ENCODE results near the gene GEMIN7. TPM values are rescaled to one million over a fixed set of nuclear protein-coding genes. Genes with fewer than 3 reads are reported as not detected.

GEMIN7 gene
- total and polyA plus RNA-seq, 4 experiments from 2014 or later, result 15.9 to 75.3 (median 26.2) TPM

DNA sequence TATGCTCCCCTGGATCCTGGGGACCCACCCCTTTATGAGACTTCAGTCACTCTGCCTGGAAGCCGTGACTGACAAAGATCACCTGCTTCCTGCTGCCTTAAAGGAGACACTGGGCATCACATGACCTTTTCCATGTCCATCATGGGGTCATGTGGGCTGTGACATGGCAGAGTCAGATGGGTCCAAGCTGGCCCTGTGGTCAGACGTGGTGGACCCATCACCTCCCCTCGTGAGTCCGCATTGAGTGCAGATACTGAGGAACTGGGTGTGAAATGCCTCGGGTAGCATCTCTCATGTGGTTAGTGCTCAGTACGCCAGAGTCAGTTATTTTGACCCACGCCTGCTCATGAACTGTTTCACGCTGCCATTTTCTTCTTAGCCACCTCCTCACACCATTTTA lies 54.6 kb downstream of the GEMIN7 start:
- Histone ChIP-seq H3K4me1 (ENCODE audit: insufficient read depth, low read length) (no peaks in the 10 kb centered on the region), H3K36me3 (ENCODE audit: insufficient read depth, low read length) (no peaks in the 10 kb centered on the region), H3K27ac (ENCODE audit: low read depth, low read length) (no peak overlapping the region), H3K4me3 (ENCODE audit: low read length in 2 of 2) (no peak overlapping the region), H3K9me3 (ENCODE audit: control insufficient read depth in 1 of 2, low read length in 2 of 2) (no peaks in the 10 kb centered on the region), H3K27me3 (ENCODE audit: insufficient read depth, low read length) (no peaks in the 10 kb centered on the region)
- POLR2A ChIA-PET (ENCODE audit: partially characterized antibody), result interaction anchor here (1.2 kb wide), 1 partner anchor 19 kb away, joined by 4 read pairs; no protein-coding TSS in a partner anchor
- CTCF ChIA-PET (ENCODE audit: partially characterized antibody), result no interaction called here
- Mint-ChIP-seq H3K36me3 (no peaks in the 10 kb centered on the region), H3K27me3 (no peaks in the 10 kb centered on the region), H3K9me3 (no peaks in the 10 kb centered on the region), H3K4me1 (peaks cover 3 to 10% (median 4%) of the 10 kb centered on the region in 4 donors), H3K27ac (no peak overlapping the region), H3K4me3 (no peak overlapping the region)
- peak in 1 of 5 donors; percentile 2 for DNase-seq
- intact Hi-C loops (cut with micrococcal nuclease), result no loop called here

GRCh38 chr19:45135176-45135885 lies 56.3 kb downstream of the GEMIN7 start:
- no peak overlapping the region for H3K4me3 ChIP-seq (ENCODE audit: low read length in 2 of 2)
- POLR2A ChIA-PET (ENCODE audit: partially characterized antibody), result no interaction called here

GRCh38 chr19:45136507-45137178 lies 57.6 kb downstream of the GEMIN7 start:
- H3K36me3 ChIP-seq (ENCODE audit: insufficient read depth, low read length), result no peaks in the 10 kb centered on the region
- intact Hi-C loops (cut with micrococcal nuclease), result no loop called here
- no peaks in the 10 kb centered on the region for H3K27me3 ChIP-seq (ENCODE audit: insufficient read depth, low read length)
- ChIA-PET POLR2A (ENCODE audit: partially characterized antibody) (no interaction called here), CTCF (ENCODE audit: partially characterized antibody) (interaction anchor here (2.2 kb wide), 1 partner anchor 11 kb away, joined by 9 read pairs; no protein-coding TSS in a partner anchor)
- no peak overlapping the region for H3K4me3 ChIP-seq (ENCODE audit: low read length in 2 of 2)
- Mint-ChIP-seq H3K9me3 (no peaks in the 10 kb centered on the region), H3K4me1 (peaks cover 2 to 10% (median 4%) of the 10 kb centered on the region in 4 donors), H3K36me3 (peaks cover 0 to 4% of the 10 kb centered on the region in 2 donors), H3K27ac (no peak overlapping the region), H3K4me3 (no peak overlapping the region), H3K27me3 (no peaks in the 10 kb centered on the region)
- DNase-seq, result peak in 1 of 5 donors; percentile 16
- H3K9me3 ChIP-seq (ENCODE audit: control insufficient read depth in 1 of 2, low read length in 2 of 2), result no peaks in the 10 kb centered on the region
- no peaks in the 10 kb centered on the region for H3K4me1 ChIP-seq (ENCODE audit: insufficient read depth, low read length)
- no peak overlapping the region for H3K27ac ChIP-seq (ENCODE audit: low read depth, low read length)

More at GRCh38 chr19:45135176-45135885, 56.3 kb downstream of the GEMIN7 start:
- Histone ChIP-seq H3K36me3 (ENCODE audit: insufficient read depth, low read length) (no peaks in the 10 kb centered on the region), H3K27me3 (ENCODE audit: insufficient read depth, low read length) (no peaks in the 10 kb centered on the region), H3K9me3 (ENCODE audit: control insufficient read depth in 1 of 2, low read length in 2 of 2) (no peaks in the 10 kb centered on the region), H3K27ac (ENCODE audit: low read depth, low read length) (no peak overlapping the region), H3K4me1 (ENCODE audit: insufficient read depth, low read length) (no peaks in the 10 kb centered on the region)
- Mint-ChIP-seq H3K27ac (peak overlapping the region in 1 of 7 donors; percentile 27), H3K36me3 (no peaks in the 10 kb centered on the region), H3K4me3 (no peak overlapping the region), H3K9me3 (no peaks in the 10 kb centered on the region), H3K4me1 (peaks cover 3 to 10% (median 4%) of the 10 kb centered on the region in 4 donors), H3K27me3 (no peaks in the 10 kb centered on the region)
- CTCF ChIA-PET (ENCODE audit: partially characterized antibody), result interaction anchor here (2.2 kb wide), 1 partner anchor 10 kb away, joined by 9 read pairs; no protein-coding TSS in a partner anchor
- DNase-seq, result peak in 1 of 5 donors; percentile 29
- intact Hi-C loops (cut with micrococcal nuclease), result no loop called here

- H3K9me3 Mint-ChIP-seq, result no peaks in the 10 kb centered on the region
- ChIA-PET CTCF (ENCODE audit: partially characterized antibody) (interaction anchor here (2.2 kb wide), 1 partner anchor 12 kb away, joined by 9 read pairs; no protein-coding TSS in a partner anchor), POLR2A (ENCODE audit: partially characterized antibody) (no interaction called here)
- H3K27me3 Mint-ChIP-seq, result no peaks in the 10 kb centered on the region
- peaks cover 0 to 5% (median 4%) of the 10 kb centered on the region in 4 donors for H3K4me1 Mint-ChIP-seq
- H3K27me3 ChIP-seq (ENCODE audit: insufficient read depth, low read length), result no peaks in the 10 kb centered on the region
- no peaks in the 10 kb centered on the region for H3K9me3 ChIP-seq (ENCODE audit: control insufficient read depth in 1 of 2, low read length in 2 of 2)
- intact Hi-C loops (cut with micrococcal nuclease), result no loop called here
- H3K36me3 Mint-ChIP-seq, result peaks cover 0 to 5% of the 10 kb centered on the region in 2 donors
- H3K4me3 ChIP-seq (ENCODE audit: low read length in 2 of 2), result no peak overlapping the region
- peaks cover 3% of the 10 kb centered on the region for H3K36me3 ChIP-seq (ENCODE audit: insufficient read depth, low read length)
- DNase-seq, result peak in 1 of 5 donors; percentile 4
- H3K27ac ChIP-seq (ENCODE audit: low read depth, low read length), result no peak overlapping the region
- no peak overlapping the region for H3K4me3 Mint-ChIP-seq
- H3K4me1 ChIP-seq (ENCODE audit: insufficient read depth, low read length), result no peaks in the 10 kb centered on the region
- H3K27ac Mint-ChIP-seq, result peak overlapping the region in 2 of 7 donors; percentile 66 to 78
Observed at GRCh38 chr19:45137179-45137761, 58.2 kb downstream of the GEMIN7 start.

DNA sequence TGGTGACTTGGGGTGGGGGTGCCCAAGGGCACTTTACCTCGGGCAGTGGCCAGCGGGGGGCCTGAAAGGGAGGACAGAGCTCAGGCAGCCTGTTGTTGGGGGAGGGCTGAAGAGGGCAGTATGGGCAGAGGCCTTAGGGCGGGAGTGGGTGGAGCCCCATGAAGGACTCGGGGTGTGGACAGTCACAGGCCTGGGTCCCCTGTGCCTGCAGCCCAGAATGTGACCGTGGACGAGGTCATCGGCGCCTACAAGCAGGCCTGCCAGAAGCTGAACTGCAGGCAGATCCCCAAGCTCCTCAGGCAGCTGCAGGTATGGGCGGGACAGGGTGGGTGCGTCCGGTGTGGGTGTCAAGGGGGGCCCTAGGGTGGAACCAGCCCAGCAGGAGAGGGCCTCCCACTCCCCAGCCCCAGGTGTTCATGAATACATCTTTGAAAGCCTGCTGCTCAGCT lies 59.3 kb downstream of the GEMIN7 start:
- Mint-ChIP-seq H3K9me3 (no peaks in the 10 kb centered on the region), H3K27ac (peak overlapping the region in 2 of 7 donors; percentile 14 to 50), H3K27me3 (no peaks in the 10 kb centered on the region), H3K36me3 (peaks cover 7 to 13% of the 10 kb centered on the region in 2 donors), H3K4me3 (no peak overlapping the region), H3K4me1 (peaks cover 0 to 8% (median 4%) of the 10 kb centered on the region in 4 donors)
- CTCF ChIA-PET (ENCODE audit: partially characterized antibody), result no interaction called here
- no peaks in the 10 kb centered on the region for H3K9me3 ChIP-seq (ENCODE audit: control insufficient read depth in 1 of 2, low read length in 2 of 2)
- no peak overlapping the region for H3K4me3 ChIP-seq (ENCODE audit: low read length in 2 of 2)
- intact Hi-C loops (cut with micrococcal nuclease), result no loop called here
- no peak overlapping the region for H3K27ac ChIP-seq (ENCODE audit: low read depth, low read length)
- POLR2A ChIA-PET (ENCODE audit: partially characterized antibody), result no interaction called here
- H3K27me3 ChIP-seq (ENCODE audit: insufficient read depth, low read length), result no peaks in the 10 kb centered on the region
- peaks cover 12% of the 10 kb centered on the region for H3K36me3 ChIP-seq (ENCODE audit: insufficient read depth, low read length)
- H3K4me1 ChIP-seq (ENCODE audit: insufficient read depth, low read length), result no peaks in the 10 kb centered on the region
- peak in 1 of 5 donors; percentile 2 for DNase-seq

DNA sequence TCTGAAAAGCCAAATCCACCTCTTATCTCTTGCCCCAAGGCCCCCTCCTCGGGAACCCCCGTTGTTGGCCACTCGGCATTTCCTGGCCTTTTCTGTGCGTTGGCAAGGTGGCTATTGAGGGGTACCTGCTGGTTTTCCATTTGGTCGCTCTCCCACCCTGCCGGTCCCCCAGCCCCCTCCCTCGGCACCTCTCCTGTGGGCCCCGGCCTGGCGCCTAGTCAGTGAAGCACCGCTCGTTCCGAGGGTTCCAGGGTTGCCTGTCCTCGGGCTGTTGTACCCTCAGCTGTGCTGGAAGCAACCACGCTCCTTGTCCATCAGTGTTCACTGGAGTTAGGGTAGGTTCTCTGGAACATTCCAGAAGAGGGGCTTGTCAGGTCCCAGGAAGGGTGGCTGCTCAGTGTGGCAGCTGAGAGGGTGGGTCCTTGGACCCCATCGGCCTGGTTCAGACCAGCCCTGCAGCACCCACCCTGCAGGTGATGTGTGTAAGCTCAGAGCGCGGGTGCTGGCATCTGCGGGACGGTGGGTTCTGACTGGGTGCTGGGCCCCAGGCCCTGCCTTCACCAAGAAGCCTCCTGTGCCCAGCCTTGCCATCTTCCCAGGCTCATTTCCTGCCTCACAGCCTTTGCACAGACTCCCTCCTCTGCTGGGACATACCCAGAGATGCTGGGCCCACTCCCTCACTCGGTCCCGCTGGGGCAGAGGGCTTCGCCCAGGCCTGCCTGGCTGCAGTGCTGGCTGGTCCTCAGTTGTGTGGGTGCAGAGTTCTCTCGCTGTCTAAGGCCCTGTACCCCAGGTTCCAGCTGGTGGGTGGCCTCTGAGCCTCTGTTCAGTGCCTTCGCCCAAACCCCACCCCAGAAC lies 60.5 kb downstream of the GEMIN7 start:
- peaks cover 0 to 8% (median 4%) of the 10 kb centered on the region in 4 donors for H3K4me1 Mint-ChIP-seq
- Histone ChIP-seq H3K9me3 (ENCODE audit: control insufficient read depth in 1 of 2, low read length in 2 of 2) (no peaks in the 10 kb centered on the region), H3K36me3 (ENCODE audit: insufficient read depth, low read length) (peaks cover 12% of the 10 kb centered on the region), H3K27ac (ENCODE audit: low read depth, low read length) (no peak overlapping the region), H3K4me1 (ENCODE audit: insufficient read depth, low read length) (no peaks in the 10 kb centered on the region), H3K4me3 (ENCODE audit: low read length in 2 of 2) (no peak overlapping the region), H3K27me3 (ENCODE audit: insufficient read depth, low read length) (no peaks in the 10 kb centered on the region)
- intact Hi-C loops (cut with micrococcal nuclease), result no loop called here
- H3K9me3 Mint-ChIP-seq, result no peaks in the 10 kb centered on the region
- no peak overlapping the region for H3K27ac Mint-ChIP-seq
- POLR2A ChIA-PET (ENCODE audit: partially characterized antibody), result no interaction called here
- no peak overlapping the region for H3K4me3 Mint-ChIP-seq
- H3K36me3 Mint-ChIP-seq, result peaks cover 7 to 13% of the 10 kb centered on the region in 2 donors
- DNase-seq, result peak in 1 of 5 donors; percentile 20
- CTCF ChIA-PET (ENCODE audit: partially characterized antibody), result no interaction called here
- H3K27me3 Mint-ChIP-seq, result no peaks in the 10 kb centered on the region
